ENCODE data around the gene BABAM2.

BABAM2 gene

DNA sequence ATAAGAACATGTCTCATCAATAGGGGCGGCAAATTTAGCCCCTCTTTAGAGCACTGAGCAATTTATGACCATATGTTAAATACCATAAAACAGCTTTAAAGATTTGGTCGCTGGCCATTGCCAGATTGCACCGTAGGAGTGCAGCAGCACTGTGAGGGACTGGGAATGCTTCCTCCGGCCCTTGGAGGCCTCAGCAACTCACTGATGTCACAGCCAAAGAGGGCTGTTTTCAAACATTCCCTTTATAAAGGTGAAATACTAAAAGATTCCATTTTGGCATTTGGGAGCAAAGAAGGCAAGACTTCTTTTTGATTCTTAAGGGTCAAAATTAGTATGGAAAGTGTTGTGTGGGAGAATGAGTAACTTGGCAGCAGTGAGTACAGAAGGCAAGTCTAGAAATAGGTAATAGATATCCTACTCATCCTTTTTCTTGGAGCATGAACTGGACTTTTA lies 63.7 kb downstream of the BABAM2 start:
- H3K27ac ChIP-seq: peak overlapping the region; percentile 30
- no peaks in the 10 kb centered on the region for H3K9me3 ChIP-seq (ENCODE audit: control insufficient read depth, low read length)
- H3K9ac ChIP-seq: no peak overlapping the region
- no peaks in the 10 kb centered on the region for H3K36me3 ChIP-seq (ENCODE audit: control insufficient read depth, insufficient read depth, low read length)
- H3K4me2 ChIP-seq (ENCODE audit: low read length): no peak overlapping the region
- no peak overlapping the region for H2AFZ ChIP-seq
- H3K4me1 ChIP-seq: peaks cover 18% of the 10 kb centered on the region
- no peaks in the 10 kb centered on the region for H3K27me3 ChIP-seq (ENCODE audit: control insufficient read depth, insufficient read depth, low read length)
- H3K4me3 ChIP-seq (ENCODE audit: low read depth, low read length): no peak overlapping the region
- H3K79me2 ChIP-seq: no peaks in the 10 kb centered on the region
- TF ChIP-seq, protein P1, sequence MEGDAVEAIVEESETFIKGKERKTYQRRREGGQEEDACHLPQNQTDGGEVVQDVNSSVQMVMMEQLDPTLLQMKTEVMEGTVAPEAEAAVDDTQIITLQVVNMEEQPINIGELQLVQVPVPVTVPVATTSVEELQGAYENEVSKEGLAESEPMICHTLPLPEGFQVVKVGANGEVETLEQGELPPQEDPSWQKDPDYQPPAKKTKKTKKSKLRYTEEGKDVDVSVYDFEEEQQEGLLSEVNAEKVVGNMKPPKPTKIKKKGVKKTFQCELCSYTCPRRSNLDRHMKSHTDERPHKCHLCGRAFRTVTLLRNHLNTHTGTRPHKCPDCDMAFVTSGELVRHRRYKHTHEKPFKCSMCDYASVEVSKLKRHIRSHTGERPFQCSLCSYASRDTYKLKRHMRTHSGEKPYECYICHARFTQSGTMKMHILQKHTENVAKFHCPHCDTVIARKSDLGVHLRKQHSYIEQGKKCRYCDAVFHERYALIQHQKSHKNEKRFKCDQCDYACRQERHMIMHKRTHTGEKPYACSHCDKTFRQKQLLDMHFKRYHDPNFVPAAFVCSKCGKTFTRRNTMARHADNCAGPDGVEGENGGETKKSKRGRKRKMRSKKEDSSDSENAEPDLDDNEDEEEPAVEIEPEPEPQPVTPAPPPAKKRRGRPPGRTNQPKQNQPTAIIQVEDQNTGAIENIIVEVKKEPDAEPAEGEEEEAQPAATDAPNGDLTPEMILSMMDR (IDR thresholded peaks at IDR 0.05): no peak

DNA sequence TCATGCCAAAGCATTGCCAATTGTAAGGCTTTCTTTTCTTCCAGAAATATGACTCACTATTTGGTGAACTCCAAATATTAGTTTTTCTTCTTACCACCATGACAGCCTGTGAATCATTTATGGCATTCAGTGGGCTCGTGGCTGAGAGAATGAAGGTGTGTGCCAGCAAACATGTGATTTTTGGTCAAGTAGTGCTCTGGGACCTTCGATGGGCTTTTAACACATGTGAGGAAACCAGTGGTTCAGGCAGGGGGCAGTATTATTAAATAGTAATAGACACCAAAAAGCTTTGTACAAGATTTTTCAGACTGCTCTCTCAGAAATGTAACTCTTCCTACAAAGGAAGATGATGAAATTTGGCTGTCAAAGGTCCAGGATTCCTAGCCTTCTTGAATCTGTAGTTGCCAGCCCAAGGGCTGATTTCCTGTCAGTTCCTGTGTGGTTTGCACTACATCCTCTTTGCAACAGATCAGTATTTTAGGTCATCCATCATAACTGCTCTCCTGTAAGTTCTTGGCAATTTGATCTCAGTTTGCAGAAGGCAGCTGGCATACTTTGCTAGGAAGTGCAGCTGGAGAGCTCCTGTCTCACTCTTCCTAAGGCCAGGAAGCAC lies 64.3 kb downstream of the BABAM2 start:
- no peaks in the 10 kb centered on the region for H3K36me3 ChIP-seq (ENCODE audit: control insufficient read depth, insufficient read depth, low read length)
- H3K27ac ChIP-seq: peak overlapping the region; percentile 30
- H3K79me2 ChIP-seq: no peaks in the 10 kb centered on the region
- TF ChIP-seq, protein P1 (IDR thresholded peaks at IDR 0.05): peak; percentile 23
- no peaks in the 10 kb centered on the region for H3K9me3 ChIP-seq (ENCODE audit: control insufficient read depth, low read length)
- no peak overlapping the region for H3K4me3 ChIP-seq (ENCODE audit: low read depth, low read length)
- no peaks in the 10 kb centered on the region for H3K27me3 ChIP-seq (ENCODE audit: control insufficient read depth, insufficient read depth, low read length)
- H3K9ac ChIP-seq: no peak overlapping the region
- peak overlapping the region; percentile 12 for H3K4me2 ChIP-seq (ENCODE audit: low read length)
- peaks cover 20% of the 10 kb centered on the region for H3K4me1 ChIP-seq
- H2AFZ ChIP-seq: peak overlapping the region; percentile 20

DNA sequence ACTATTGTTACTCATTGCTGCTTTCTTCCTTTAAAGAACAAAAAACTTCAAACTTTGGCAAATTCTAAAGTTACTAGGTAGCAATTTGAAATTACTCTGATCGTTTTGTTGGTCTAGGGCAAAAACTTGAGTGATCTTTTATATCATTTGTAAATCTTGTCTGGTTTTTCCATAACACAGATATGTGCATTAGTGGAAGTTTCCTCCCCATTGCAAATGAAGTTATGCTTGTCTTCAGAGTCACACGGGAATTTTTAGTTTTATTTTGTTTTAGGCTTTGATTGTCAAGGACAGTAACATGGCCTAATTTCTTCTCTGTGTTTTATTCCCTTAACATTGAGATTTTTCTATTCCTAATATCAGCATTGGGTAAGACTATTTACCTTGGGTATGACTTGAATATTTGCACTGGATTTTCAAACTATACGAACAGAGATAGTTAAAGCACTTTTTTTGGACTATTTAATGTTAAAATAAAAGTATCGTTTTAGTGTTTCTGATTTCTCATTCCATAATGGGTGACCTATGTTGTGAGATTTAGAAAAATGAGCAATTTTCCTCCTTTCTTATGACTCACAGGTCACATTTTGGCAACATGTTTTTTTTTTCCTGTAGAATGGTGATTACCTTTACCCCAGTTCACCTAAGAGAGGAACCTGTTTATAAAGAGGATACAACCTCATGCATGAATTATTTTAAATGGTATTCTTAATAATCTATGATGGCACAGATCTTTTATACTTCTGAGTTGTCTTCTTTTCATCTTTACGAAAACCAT lies 65.0 kb downstream of the BABAM2 start:
- H3K27me3 ChIP-seq (ENCODE audit: control insufficient read depth, insufficient read depth, low read length): no peaks in the 10 kb centered on the region
- H3K4me2 ChIP-seq (ENCODE audit: low read length): peak overlapping the region; percentile 12
- no peaks in the 10 kb centered on the region for H3K9me3 ChIP-seq (ENCODE audit: control insufficient read depth, low read length)
- no peaks in the 10 kb centered on the region for H3K36me3 ChIP-seq (ENCODE audit: control insufficient read depth, insufficient read depth, low read length)
- H3K4me1 ChIP-seq: peaks cover 20% of the 10 kb centered on the region
- H3K27ac ChIP-seq: peak overlapping the region; percentile 30
- no peak overlapping the region for H3K4me3 ChIP-seq (ENCODE audit: low read depth, low read length)
- no peak overlapping the region for H3K9ac ChIP-seq
- TF ChIP-seq, protein P1 (IDR thresholded peaks at IDR 0.05): no peak
- H3K79me2 ChIP-seq: no peaks in the 10 kb centered on the region
- H2AFZ ChIP-seq: no peak overlapping the region

DNA sequence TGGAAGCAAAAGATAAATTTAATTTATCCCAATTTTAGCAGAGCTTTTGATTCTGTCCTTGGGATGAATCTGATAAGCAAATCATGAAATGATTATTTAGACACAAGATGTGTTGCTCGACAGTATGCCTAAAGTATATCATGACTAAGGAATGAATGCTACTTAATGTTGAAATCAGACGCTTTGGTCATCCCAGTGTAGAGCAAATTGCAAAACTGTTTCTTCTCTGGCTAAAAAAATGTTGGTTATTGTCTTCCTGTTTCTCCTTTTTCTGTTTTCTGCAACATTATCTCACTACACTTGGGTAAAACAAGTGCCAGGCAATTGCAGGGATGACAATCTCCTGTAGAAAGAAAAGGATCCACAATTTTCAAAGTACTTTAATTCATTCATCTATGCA lies 66.4 kb downstream of the BABAM2 start:
- Histone ChIP-seq H3K9me3 (ENCODE audit: control insufficient read depth, low read length) (no peaks in the 10 kb centered on the region), H3K4me1 (peaks cover 25% of the 10 kb centered on the region), H3K27ac (no peak overlapping the region), H3K27me3 (ENCODE audit: control insufficient read depth, insufficient read depth, low read length) (no peaks in the 10 kb centered on the region), H3K79me2 (no peaks in the 10 kb centered on the region), H3K4me3 (ENCODE audit: low read depth, low read length) (no peak overlapping the region), H3K4me2 (ENCODE audit: low read length) (no peak overlapping the region), H2AFZ (no peak overlapping the region), H3K36me3 (ENCODE audit: control insufficient read depth, insufficient read depth, low read length) (no peaks in the 10 kb centered on the region), H3K9ac (no peak overlapping the region)
- TF ChIP-seq, protein P1 (IDR thresholded peaks at IDR 0.05): no peak

All from parathyroid adenoma (tissue), 2 donors.